HCT116 (cell line): Measurements from ENCODE around the gene OPCML. TPM values are rescaled to one million over a fixed set of nuclear protein-coding genes. Genes with fewer than 3 reads are reported as not detected.

ENCODE experiments used
- ATAC-seq: fragments of 200-7000 bp; cut with Tn5 transposase; 2 replicates; pipeline ENCODE4 v1.9.1; 2020; ENCODE audit warnings: mild to moderate bottlenecking, moderate library complexity
- BruUV-seq: library from RNA; stranded (reverse); fragments of 400-500 nt; replicated peaks from 2 replicates; lab custom pipeline; 2021; lab: Mats Ljungman, UMichigan
- CTCF ChIA-PET: fragments of 300-600 bp; sonication (Branson Sonifier 250); formaldehyde crosslinking; loops from one replicate; lab custom pipeline; 2021; ENCODE audit warnings: antibody characterized with exemption; lab: Charles Lee
- POLR2A ChIA-PET: fragments of 300-600, 350-600 bp; sonication (Branson Sonifier 250); formaldehyde crosslinking; loops from one replicate; lab custom pipeline; 2021; ENCODE audit warnings: antibody characterized with exemption; lab: Charles Lee
- RAD21 ChIA-PET, 2 experiments: fragments of 300-600 bp; sonication (Branson Sonifier 250); formaldehyde crosslinking; loops; one replicate each; lab custom pipeline; 2023; ENCODE audit warnings: low total read pairs in 2 of 2; ENCODE audit not compliant: uncharacterized antibody in 2 of 2, unreplicated experiment in 2 of 2, low non-redundant PET in 1 of 2; lab: Charles Lee
- DNase-seq: peaks from one replicate; pipeline ENCODE4 v3.0.0-alpha.2; 2010; ENCODE audit warnings: low read depth, low spot score
- H2AFZ ChIP-seq: fragments of 200-600 bp; shearing (Covaris generic), sonication (generic); 2 replicates; pipeline ENCODE4 v1.6.1; 2017; ENCODE audit warnings: low read depth, mixed run types, mixed read lengths, antibody characterized with exemption, low read length; ENCODE audit not compliant: poor library complexity, severe bottlenecking
- H3K27ac ChIP-seq: 2 replicates; pipeline ENCODE4 v1.5.1; 2012; ENCODE audit warnings: low read depth, low read length
- H3K27me3 ChIP-seq: fragments of 200-600 bp; sonication (generic); 2 replicates; pipeline ENCODE4 v1.6.1; 2016; ENCODE audit warnings: mixed run types, low read length, mixed read lengths; ENCODE audit not compliant: insufficient read depth
- H3K36me3 ChIP-seq, 2 experiments: fragments of 200-500 bp in 1 of 2; fragments of 200-600 bp in 1 of 2; sonication (Bioruptor generic) in 1 of 2; sonication (generic) in 1 of 2; 2 replicates each; pipeline versions ENCODE4 v1.5.1 to v1.6.1; 2014 to 2016; ENCODE audit warnings: low read length in 2 of 2, inconsistent platforms in 1 of 2, mixed read lengths in 1 of 2, mixed run types in 1 of 2; ENCODE audit not compliant: insufficient read depth in 2 of 2, control insufficient read depth in 1 of 2
- H3K4me1 ChIP-seq, 2 experiments: fragments of 200-600 bp in 1 of 2; sonication (generic) in 1 of 2; 2 replicates each; pipeline versions ENCODE4 v1.5.1 to v1.6.1; 2012 to 2017; ENCODE audit warnings: low read length in 2 of 2, inconsistent platforms in 1 of 2, mild to moderate bottlenecking in 1 of 2, mixed read lengths in 1 of 2, mixed run types in 1 of 2, moderate library complexity in 1 of 2; ENCODE audit not compliant: insufficient read depth in 2 of 2, control insufficient read depth in 1 of 2
- H3K4me2 ChIP-seq: fragments of 200-600 bp; sonication (generic); 2 replicates; pipeline ENCODE4 v1.6.1; 2017; ENCODE audit warnings: mixed run types, low read length, mixed read lengths
- H3K4me3 ChIP-seq, 2 experiments: fragments of 200-600 bp in 1 of 2; sonication (generic) in 1 of 2; replicated peaks in 1 of 2; 2 replicates each; pipeline ENCODE4 v1.5.1; 2011 to 2016; ENCODE audit warnings: low read length in 2 of 2, control low read depth in 1 of 2, low read depth in 1 of 2, mild to moderate bottlenecking in 1 of 2, mixed read lengths in 1 of 2, mixed run types in 1 of 2
- H3K79me2 ChIP-seq: fragments of 200-600 bp; sonication (generic); 2 replicates; pipeline ENCODE4 v1.6.1; 2017; ENCODE audit warnings: mild to moderate bottlenecking, mixed run types, low read length, moderate library complexity, mixed read lengths; ENCODE audit not compliant: insufficient read depth
- H3K9ac ChIP-seq: fragments of 200-600 bp; sonication (generic); 2 replicates; pipeline ENCODE4 v1.6.1; 2016; ENCODE audit warnings: low read length, mixed read lengths
- H3K9me2 ChIP-seq: fragments of 200-600 bp; sonication (generic), shearing (Covaris generic); 2 replicates; pipeline ENCODE4 v1.6.1; 2017; ENCODE audit warnings: mixed run types, mild to moderate bottlenecking, moderate library complexity; ENCODE audit not compliant: insufficient read depth
- H3K9me3 ChIP-seq, 2 experiments: fragments of 200-500 bp in 1 of 2; fragments of 200-600 bp in 1 of 2; sonication (Bioruptor generic) in 1 of 2; sonication (generic) in 1 of 2; 2 replicates each; pipeline ENCODE4 v1.6.1; 2014 to 2017; ENCODE audit warnings: low read length in 2 of 2, mixed read lengths in 2 of 2, inconsistent platforms in 1 of 2, low read depth in 1 of 2, mild to moderate bottlenecking in 1 of 2, mixed run types in 1 of 2, moderate library complexity in 1 of 2; ENCODE audit not compliant: control insufficient read depth in 1 of 2, insufficient read depth in 1 of 2
- H4K20me1 ChIP-seq: fragments of 200-600 bp; sonication (generic), shearing (Covaris generic); 2 replicates; pipeline ENCODE4 v1.6.1; 2017; ENCODE audit warnings: mixed run types, mild to moderate bottlenecking, moderate library complexity; ENCODE audit not compliant: insufficient read depth
- EGR1 ChIP-seq: IDR thresholded peaks from 2 replicates; pipeline ENCODE4 v1.6.1; 2012; ENCODE audit warnings: low read depth
- EZH2 ChIP-seq: fragments of 200-600 bp; sonication (generic); IDR thresholded peaks from 2 replicates; pipeline ENCODE4 v1.6.1; 2017; ENCODE audit warnings: antibody characterized with exemption, mixed run types
- EZH2phosphoT487 ChIP-seq: fragments of 200-600 bp; IDR thresholded peaks from 2 replicates; pipeline ENCODE4 v1.6.1; 2018; ENCODE audit warnings: antibody characterized with exemption, borderline replicate concordance
- JUND ChIP-seq: IDR thresholded peaks from 2 replicates; pipeline ENCODE4 v1.6.1; 2012
- POLR2A ChIP-seq: IDR thresholded peaks from 2 replicates; pipeline ENCODE4 v1.7.0; 2011; ENCODE audit warnings: borderline replicate concordance; ENCODE audit not compliant: insufficient read depth, insufficient read length; ENCODE audit errors: extremely low read depth
- RAD21 ChIP-seq: IDR thresholded peaks from 2 replicates; pipeline ENCODE4 v1.6.1; 2012; ENCODE audit warnings: low read depth, mild to moderate bottlenecking
- SP1 ChIP-seq: IDR thresholded peaks from 2 replicates; pipeline ENCODE4 v1.6.1; 2012; ENCODE audit warnings: low read depth
- SRF ChIP-seq: IDR thresholded peaks from 2 replicates; pipeline ENCODE4 v1.6.1; 2012; ENCODE audit warnings: low read depth
- TCF7L2 ChIP-seq: IDR thresholded peaks from 2 replicates; pipeline ENCODE4 v1.7.0; 2011; ENCODE audit warnings: borderline replicate concordance, inconsistent platforms; ENCODE audit not compliant: insufficient read depth, insufficient read length; ENCODE audit errors: extremely low read depth
- YY1 ChIP-seq: IDR thresholded peaks from 2 replicates; pipeline ENCODE4 v1.6.1; 2011; ENCODE audit warnings: low read length, low read depth, moderate library complexity, mild to moderate bottlenecking; ENCODE audit not compliant: insufficient replicate concordance; ENCODE audit errors: extremely low read depth
- ZFX ChIP-seq: fragments of 450-650 bp; IDR thresholded peaks from 2 replicates; pipeline ENCODE4 v1.6.1; 2017
- ZNF274 ChIP-seq: fragments of 200-500 bp; sonication (Bioruptor generic); IDR thresholded peaks from 2 replicates; pipeline ENCODE4 v1.6.1; 2014; ENCODE audit warnings: mild to moderate bottlenecking, low read depth, low read length, inconsistent platforms
- intact Hi-C: fragments of 100-400 bp; cut with micrococcal nuclease; formaldehyde crosslinking; loops from 2 replicates; pipeline ENCODE4 v1.10.0; 2022
- total RNA-seq: library from RNA; stranded (reverse); gene quantifications from one replicate; pipeline ENCODE4 v1.2.1, GENCODE V29; 2021; ENCODE audit not compliant: unreplicated experiment
- TF ChIP-seq, protein P1 (sequence below): IDR thresholded peaks from 2 replicates; pipeline ENCODE4 v1.6.1; 2012
- TF ChIP-seq, protein P2 (sequence below): IDR thresholded peaks from 2 replicates; pipeline ENCODE4 v1.6.1; 2011; ENCODE audit warnings: mild to moderate bottlenecking, low read length, moderate library complexity; ENCODE audit not compliant: insufficient replicate concordance; ENCODE audit errors: extremely low read depth
- TF ChIP-seq, protein P3 (sequence below): IDR thresholded peaks from 2 replicates; pipeline ENCODE4 v1.6.1; 2012; ENCODE audit warnings: low read depth

OPCML gene
- total RNA-seq, 1 experiment from 2014 or later = not detected

DNA sequence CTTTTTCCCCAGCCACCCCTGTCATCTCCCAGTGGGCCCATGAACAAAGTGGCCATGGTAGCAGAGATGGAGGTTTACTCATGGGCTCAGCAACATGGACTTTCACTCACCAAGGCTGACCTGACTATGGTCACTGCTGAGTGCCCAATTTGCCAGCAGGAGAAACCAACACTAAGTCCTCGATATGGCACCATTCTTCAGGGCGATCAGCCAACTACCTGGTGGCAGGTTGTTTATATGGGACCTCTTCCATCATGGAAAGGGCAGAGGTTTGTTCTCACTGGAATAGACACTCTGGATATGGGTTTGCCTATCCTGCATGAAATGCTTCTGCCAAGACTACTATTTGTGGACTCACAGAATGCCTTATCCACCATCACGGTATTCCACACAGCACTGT, 1152.8 kb downstream of the OPCML start:
- no peaks in the 10 kb centered on the region for H3K36me3 ChIP-seq
- H3K9ac ChIP-seq = no peak overlapping the region
- CTCF ChIA-PET = no interaction called here
- H3K9me2 ChIP-seq = no peaks in the 10 kb centered on the region
- H3K9me3 ChIP-seq = peaks cover 0 to 8% of the 10 kb centered on the region in 2 experiments; a peak in 2 of 4 replicates
- H2AFZ ChIP-seq = no peak overlapping the region
- no peaks in the 10 kb centered on the region for H3K27me3 ChIP-seq
- ATAC-seq (no peak), DNase-seq (no peak)
- intact Hi-C loops = no loop called here
- TF ChIP-seq, protein P1, sequence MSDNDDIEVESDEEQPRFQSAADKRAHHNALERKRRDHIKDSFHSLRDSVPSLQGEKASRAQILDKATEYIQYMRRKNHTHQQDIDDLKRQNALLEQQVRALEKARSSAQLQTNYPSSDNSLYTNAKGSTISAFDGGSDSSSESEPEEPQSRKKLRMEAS = no peak
- TF ChIP-seq ZFX (no peak), EZH2 (no peak), TCF7L2 (no peak), EGR1 (no peak), POLR2A (no peak), RAD21 (no peak), JUND (no peak), ZNF274 (no peak), SRF (no peak), YY1 (no peak), EZH2phosphoT487 (no peak), SP1 (no peak)
- TF ChIP-seq, protein P2, sequence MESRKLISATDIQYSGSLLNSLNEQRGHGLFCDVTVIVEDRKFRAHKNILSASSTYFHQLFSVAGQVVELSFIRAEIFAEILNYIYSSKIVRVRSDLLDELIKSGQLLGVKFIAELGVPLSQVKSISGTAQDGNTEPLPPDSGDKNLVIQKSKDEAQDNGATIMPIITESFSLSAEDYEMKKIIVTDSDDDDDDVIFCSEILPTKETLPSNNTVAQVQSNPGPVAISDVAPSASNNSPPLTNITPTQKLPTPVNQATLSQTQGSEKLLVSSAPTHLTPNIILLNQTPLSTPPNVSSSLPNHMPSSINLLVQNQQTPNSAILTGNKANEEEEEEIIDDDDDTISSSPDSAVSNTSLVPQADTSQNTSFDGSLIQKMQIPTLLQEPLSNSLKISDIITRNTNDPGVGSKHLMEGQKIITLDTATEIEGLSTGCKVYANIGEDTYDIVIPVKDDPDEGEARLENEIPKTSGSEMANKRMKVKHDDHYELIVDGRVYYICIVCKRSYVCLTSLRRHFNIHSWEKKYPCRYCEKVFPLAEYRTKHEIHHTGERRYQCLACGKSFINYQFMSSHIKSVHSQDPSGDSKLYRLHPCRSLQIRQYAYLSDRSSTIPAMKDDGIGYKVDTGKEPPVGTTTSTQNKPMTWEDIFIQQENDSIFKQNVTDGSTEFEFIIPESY = no peak
- TF ChIP-seq, protein P3, sequence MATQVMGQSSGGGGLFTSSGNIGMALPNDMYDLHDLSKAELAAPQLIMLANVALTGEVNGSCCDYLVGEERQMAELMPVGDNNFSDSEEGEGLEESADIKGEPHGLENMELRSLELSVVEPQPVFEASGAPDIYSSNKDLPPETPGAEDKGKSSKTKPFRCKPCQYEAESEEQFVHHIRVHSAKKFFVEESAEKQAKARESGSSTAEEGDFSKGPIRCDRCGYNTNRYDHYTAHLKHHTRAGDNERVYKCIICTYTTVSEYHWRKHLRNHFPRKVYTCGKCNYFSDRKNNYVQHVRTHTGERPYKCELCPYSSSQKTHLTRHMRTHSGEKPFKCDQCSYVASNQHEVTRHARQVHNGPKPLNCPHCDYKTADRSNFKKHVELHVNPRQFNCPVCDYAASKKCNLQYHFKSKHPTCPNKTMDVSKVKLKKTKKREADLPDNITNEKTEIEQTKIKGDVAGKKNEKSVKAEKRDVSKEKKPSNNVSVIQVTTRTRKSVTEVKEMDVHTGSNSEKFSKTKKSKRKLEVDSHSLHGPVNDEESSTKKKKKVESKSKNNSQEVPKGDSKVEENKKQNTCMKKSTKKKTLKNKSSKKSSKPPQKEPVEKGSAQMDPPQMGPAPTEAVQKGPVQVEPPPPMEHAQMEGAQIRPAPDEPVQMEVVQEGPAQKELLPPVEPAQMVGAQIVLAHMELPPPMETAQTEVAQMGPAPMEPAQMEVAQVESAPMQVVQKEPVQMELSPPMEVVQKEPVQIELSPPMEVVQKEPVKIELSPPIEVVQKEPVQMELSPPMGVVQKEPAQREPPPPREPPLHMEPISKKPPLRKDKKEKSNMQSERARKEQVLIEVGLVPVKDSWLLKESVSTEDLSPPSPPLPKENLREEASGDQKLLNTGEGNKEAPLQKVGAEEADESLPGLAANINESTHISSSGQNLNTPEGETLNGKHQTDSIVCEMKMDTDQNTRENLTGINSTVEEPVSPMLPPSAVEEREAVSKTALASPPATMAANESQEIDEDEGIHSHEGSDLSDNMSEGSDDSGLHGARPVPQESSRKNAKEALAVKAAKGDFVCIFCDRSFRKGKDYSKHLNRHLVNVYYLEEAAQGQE = no peak
- BruUV-seq = no TSS peak
- H3K4me3 ChIP-seq = no peak overlapping the region
- H3K79me2 ChIP-seq = no peaks in the 10 kb centered on the region
- no peaks in the 10 kb centered on the region for H3K4me1 ChIP-seq
- no peaks in the 10 kb centered on the region for H4K20me1 ChIP-seq
- POLR2A ChIA-PET = no interaction called here
- RAD21 ChIA-PET = no interaction called here
- no peak overlapping the region for H3K4me2 ChIP-seq
- H3K27ac ChIP-seq = no peak overlapping the region
